Stomach (tissue), 4 donors: Measurements from ENCODE around the gene NOS3.

Experiments used
- POLR2A ChIP-seq, 4 donors: fragments of 450-650 bp; IDR thresholded peaks; one replicate each; pipeline ENCODE4 v1.6.1; 2016; ENCODE audit warnings: antibody characterized with exemption in 4 of 4, control low read depth in 2 of 4, mild to moderate bottlenecking in 1 of 4, moderate library complexity in 1 of 4
- TF ChIP-seq, protein P1 (sequence below), 7 experiments: fragments of 450-650 bp in 4 of 7; fragments of 200-600 bp in 3 of 7; sonication (generic) in 3 of 7; IDR thresholded peaks; one replicate each; pipeline ENCODE4 v1.5.1; 2016 to 2019; ENCODE audit warnings: antibody characterized with exemption in 7 of 7, control low read depth in 2 of 7, mild to moderate bottlenecking in 1 of 7

DNA sequence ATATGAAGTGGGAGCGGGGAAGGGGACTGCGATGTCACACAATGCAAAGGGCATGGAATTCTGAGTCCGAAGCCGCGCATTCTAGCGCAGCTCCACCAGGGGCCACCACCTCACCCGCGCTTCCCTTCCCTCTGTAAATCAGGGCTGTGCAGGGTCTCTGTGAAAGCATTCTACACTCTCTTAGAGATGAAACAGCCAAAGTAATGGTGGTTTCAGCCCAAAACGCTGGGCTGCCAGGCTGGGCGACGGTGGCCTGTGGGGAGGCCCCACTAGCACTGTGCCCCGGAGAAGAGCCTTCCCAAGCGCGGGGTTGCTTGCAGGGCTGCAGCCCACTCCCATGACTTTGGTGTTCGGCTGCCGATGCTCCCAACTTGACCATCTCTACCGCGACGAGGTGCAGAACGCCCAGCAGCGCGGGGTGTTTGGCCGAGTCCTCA, 22.1 kb downstream of the NOS3 start:
- TF ChIP-seq, protein P1, sequence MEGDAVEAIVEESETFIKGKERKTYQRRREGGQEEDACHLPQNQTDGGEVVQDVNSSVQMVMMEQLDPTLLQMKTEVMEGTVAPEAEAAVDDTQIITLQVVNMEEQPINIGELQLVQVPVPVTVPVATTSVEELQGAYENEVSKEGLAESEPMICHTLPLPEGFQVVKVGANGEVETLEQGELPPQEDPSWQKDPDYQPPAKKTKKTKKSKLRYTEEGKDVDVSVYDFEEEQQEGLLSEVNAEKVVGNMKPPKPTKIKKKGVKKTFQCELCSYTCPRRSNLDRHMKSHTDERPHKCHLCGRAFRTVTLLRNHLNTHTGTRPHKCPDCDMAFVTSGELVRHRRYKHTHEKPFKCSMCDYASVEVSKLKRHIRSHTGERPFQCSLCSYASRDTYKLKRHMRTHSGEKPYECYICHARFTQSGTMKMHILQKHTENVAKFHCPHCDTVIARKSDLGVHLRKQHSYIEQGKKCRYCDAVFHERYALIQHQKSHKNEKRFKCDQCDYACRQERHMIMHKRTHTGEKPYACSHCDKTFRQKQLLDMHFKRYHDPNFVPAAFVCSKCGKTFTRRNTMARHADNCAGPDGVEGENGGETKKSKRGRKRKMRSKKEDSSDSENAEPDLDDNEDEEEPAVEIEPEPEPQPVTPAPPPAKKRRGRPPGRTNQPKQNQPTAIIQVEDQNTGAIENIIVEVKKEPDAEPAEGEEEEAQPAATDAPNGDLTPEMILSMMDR (IDR thresholded peaks at IDR 0.05), result peak in 5 of 7 experiments; percentile 13 to 30 (median 20)
- no peak for TF ChIP-seq POLR2A (IDR thresholded peaks at IDR 0.05)
